HG03025 (cell line): ENCODE measurements around the gene RAD51C.
"Not testable (repeated sequence)": the region's sequence is repeated elsewhere in the genome, so short reads cannot be mapped to it uniquely, and the experiment has no call there.

Source experiments
- ATAC-seq: cut with Tn5 transposase; IDR thresholded peaks from one replicate; pipeline ENCODE4 v1.9.1; 2021; ENCODE audit warnings: mild to moderate bottlenecking, moderate library complexity; ENCODE audit not compliant: unreplicated experiment, low FRiP score

The RAD51C gene

DNA sequence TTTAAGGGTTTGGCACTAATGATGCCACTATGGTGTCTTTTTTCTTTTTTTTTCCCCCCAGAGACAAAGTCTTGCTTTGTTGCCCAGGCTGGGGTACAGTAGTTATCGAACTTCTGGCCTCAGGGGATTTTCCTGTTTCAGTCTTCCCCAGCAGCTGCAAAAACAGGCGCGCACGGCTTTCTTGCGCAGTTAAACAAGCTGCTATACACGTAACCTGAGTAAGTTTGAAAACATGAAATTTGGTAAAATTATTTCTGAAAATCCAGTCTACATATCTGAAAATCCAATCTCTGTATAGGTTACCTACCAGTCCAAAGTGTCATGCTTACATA, 12.4 kb upstream of the RAD51C start:
- no peak for ATAC-seq

DNA sequence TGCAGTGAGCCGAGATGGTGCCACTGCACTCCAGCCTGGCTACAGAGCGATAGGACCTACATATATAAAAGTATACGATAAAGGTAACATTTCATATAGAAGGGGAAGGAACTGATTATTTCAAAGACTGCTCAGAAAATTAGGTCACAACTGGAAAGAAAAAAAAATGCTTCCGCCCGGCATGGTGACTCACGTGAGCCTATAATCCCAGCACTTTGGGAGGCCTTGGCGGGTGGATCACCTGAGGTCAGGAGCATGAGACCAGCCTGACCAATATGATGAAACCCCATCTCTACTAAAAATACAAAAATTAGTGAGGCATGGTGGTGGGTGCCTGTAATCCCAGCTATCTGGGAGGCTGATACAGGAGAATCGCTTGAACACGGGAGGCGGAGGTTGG, 8.4 kb upstream of the RAD51C start:
- ATAC-seq: no peak

DNA sequence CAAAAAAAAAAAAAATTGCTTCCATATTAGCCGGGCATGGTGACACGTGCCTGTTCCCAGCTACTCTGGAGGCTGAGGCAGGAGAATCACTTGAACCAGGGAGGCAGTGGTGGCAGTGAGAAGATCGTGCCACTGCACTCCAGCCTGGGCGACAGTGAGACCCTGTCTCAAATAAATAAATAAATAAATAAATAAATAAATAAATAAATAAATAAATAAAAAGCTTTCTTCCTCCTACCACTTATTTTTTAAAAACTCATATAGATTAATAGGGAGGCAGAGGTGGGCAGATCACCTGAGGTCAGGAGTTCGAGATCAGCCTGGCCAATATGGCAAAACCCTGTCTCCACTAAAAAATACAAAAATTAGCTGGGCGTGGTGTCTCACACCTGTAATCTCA, 7.9 kb upstream of the RAD51C start:
- not testable (repeated sequence) for ATAC-seq

DNA sequence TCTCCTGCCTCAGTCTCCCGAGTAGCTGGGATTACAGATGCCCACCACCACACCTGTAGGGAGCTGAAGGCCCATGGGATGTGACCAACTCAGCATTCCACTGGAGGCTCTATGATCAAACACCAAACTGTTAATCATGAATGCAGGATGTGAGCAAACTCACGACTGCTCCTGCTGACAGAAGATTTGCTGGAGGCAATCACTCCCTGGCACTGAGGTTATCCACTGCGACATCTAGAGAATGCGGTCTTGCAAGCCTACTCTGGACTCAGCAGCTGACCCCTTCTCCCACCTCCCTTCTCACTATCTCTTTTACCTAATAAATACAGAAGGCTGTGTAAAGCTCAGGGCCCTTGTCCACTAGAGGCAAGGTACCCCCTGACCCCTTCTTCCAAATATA, 5.4 kb upstream of the RAD51C start:
- no peak for ATAC-seq

DNA sequence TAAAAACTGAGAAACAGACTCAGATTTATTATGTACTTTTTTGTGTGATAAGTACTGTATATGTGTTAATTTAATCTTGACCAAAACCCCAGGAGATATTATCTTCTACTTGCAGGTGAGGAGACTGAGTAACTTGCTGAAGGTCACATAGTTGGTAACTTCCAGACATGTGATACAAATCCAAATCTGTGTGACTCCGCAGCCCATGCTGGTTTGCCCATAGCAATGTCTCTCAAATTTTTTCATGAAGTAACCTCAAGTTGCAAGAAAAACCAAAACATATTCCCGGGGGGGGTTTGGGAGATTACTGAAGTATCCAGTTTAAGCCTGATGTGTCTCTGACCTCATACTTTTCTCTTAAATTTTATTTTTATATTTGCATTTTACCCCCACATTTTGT, 3.9 kb upstream of the RAD51C start:
- ATAC-seq: no peak

DNA sequence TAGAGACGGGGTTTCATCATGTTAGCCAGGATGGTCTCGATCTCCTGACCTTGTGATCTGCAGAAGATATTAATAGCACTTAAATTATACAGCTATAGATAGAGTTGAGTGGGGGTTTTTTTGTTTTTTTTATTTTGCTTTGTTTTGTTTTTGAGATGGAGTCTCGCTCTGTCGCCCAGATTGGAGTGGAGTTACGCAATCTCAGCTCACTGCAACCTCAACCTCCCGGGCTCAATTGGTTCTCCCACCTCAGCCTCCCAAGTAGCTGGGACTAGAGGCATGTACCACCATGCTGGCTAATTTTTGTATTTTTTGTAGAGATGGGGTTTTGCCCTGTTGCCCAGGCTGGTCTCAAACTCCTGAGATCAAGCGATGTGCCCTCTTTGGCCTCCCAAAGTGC, 2.4 kb upstream of the RAD51C start:
- not testable (repeated sequence) for ATAC-seq

DNA sequence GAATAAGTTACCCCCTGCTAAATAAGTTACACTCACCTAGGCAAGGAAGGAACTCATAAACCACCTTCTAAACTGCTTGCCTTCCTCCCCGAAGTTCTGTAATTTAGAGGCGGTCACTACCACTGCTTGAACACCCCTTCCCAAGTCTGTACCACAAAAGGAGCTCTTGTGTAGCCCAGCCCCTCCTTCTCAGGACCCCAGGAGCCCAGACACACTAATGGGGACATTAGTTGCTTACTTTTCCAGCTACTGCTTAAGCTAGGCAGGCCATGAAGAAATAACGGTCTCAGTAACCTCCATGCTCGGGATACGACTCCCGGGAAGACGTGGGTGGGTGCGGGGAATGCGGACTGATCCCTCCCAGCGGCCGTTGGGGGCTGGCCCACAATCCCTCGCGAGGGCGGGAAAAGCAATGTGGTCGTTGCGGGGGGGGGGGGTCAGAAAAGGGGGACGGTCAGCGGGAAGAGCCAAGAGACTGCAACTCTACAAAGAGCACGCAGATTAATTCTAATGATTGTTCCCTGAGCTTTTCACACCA, 632 bp upstream of the RAD51C start, which contains the start of gene TEX14:
Gene TEX14 (minus strand): TSS at position 345 of the 538 bp plus-strand sequence. CDS start 40,044 bp downstream, outside the sequence.
- ATAC-seq: no peak

DNA sequence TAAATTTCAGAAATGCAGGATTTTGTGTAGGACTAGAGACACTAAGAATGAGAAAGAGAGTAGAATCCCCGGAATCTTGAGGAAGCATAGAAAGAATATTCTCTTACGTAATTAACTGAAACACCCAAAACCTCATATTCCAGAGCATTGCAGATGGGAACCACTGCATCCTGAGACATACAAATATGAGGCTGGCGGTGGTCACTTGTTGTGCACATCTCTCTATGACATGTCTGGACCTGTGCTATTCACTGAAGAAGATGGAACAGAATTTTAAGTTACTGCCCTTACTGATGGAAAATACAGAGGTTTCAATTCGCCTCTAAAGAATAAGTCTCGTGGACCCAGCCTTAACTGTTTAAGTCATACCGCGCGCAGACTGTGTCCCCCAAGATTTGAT, 806 bp downstream of the RAD51C start:
- no peak for ATAC-seq

DNA sequence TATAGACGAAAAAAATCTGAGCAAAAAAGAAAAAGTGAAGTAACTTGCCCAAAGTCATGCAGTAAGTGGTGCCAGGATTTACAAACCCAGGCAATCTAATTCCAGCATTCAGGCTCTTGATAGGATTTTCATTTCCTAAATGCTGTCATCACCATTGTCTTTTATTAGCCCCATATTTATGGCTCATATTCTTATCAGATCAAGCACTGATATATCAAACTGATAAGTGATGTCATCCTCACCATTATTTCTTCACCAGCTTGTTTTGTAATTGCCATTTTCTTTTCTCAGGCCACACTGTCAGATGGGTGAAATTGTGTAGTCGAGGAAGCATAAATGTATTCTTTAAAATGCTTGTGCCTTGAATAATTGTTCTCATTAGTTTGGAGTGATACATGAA, 1.3 kb downstream of the RAD51C start:
- no peak for ATAC-seq

DNA sequence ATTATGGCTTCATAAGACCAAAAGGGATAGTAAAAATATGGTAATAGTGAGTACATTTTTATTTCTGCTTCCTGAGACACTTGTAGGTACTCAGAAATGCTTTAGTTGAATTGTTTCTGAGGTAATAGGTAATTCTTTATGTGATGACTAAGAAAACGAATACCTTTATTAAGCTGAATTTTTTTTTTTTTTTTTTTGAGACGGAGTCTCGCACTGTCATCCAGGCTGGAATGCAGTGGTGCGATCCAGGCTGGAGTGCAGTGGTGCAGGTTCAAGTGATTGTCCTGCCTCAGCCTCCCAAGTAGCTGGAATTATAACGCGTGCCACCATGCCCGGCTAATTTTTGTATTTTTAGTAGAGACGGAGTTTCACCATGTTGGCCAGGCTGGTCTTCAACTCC, 1.9 kb downstream of the RAD51C start:
- no peak for ATAC-seq

DNA sequence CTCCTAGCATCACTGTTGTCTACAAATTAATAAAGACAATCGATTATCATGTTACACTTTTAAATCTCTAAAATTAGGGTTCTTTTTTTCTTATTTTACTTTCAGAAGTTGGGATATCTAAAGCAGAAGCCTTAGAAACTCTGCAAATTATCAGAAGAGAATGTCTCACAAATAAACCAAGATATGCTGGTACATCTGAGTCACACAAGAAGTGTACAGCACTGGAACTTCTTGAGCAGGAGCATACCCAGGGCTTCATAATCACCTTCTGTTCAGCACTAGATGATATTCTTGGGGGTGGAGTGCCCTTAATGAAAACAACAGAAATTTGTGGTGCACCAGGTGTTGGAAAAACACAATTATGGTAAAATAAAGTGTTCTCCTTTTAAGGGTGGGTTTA, 2.4 kb downstream of the RAD51C start:
- ATAC-seq: no peak

DNA sequence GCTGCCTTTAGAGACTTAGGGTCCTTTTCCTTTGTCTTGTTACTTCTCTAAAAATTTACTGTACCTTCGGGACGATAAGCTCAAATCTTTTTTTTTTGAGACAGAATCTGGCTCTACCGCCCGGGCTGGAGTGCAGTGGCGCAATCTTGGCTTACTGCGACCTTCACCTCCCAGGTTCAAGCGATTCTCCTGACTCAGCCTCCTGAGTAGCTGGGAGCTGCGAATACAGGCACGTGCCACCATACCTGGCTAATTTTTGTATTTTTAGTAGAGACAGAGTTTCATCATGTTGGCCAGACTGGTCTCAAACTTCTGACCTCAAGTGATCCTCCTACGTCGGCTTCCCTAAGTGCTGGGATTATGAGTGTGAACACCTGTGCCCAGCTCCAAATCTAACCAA, 7.4 kb downstream of the RAD51C start:
- no peak for ATAC-seq

DNA sequence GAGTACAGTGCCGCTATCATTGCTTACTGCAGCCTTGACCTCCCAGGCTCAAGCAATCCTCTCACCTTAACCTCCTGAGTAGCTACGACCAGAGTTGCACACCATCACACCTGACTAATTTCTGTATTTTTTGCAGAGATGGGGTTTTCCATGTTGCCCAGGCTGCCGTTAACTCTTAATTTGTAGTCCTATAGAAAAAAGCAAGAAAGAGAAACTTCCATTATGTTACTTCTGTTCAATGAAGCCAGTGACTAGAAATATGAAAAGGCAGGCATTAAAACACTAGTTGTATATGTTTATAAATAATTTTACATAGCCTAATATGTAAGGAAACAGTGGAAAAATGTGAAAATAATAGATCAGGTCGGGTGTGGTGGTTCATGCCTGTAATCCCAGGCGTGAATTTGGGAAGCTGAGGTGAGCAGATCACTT, 9.7 kb downstream of the RAD51C start:
- ATAC-seq: no peak

DNA sequence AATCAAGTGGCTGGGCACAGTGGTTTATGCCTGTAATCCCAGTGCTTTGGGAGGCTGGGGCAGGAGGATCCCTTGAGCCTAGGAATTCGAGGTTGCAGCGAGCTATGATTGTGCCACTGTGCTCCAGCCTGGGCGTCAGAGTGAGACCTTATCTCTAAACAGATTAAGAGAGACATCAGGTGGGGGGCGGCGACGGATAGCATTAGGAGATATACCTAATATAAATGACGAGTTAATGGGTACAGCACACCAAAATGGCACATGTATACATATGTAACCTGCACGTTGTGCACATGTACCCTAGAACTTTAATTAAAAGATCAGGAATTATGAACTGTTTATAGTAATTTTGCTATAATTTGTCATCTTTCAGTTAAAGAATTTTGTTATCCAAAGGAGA, 10.3 kb downstream of the RAD51C start:
- ATAC-seq: no peak

DNA sequence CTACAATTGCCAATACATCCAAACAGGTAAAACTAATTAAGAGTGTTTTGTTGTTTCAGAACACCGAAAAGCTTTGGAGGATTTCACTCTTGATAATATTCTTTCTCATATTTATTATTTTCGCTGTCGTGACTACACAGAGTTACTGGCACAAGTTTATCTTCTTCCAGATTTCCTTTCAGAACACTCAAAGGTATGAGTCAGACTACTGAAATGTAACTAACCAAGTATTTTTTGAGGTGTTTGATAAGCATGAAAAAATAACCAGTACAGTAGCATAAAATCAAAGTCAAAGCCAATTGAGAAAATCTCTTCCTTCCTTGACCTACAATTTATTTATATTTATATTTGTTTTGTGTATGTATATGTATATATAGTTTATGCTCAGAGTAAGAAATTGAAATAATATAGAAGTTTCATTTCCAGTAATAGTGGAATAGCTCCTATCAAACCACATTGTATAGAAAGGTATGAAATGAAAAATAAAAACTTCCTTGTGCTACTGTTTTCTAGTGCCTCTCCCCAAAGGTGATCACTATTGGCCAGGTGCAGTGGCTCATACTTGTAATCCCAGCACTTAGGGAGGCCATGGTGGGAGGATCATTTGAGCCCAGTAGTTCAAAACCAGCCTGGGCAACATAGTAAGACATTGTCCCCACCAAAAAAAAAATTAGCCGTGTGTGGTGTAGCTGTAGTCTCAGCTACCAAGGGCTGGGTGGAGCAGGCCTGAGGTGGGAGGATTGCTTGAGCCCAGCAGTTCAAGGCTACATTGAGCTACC, 10.9 kb downstream of the RAD51C start:
- no peak for ATAC-seq

DNA sequence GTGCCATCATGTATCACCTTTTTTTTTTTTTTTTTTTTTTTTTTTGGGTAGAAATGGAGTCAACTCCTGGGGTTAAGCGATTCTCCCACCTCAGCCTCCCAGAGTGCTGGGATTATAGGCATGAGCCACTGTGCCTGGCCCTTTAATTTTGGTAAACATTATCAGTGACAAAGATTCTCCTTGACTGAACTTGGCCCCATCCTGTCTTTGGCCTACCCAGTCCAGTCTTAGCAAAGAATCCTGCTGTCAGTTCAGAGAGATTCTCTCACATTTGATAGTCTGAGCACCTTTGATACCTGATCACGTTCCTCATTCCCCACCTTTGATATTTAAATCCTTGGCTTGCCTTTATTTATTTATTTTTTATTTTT, 11.5 kb downstream of the RAD51C start:
- no peak for ATAC-seq

DNA sequence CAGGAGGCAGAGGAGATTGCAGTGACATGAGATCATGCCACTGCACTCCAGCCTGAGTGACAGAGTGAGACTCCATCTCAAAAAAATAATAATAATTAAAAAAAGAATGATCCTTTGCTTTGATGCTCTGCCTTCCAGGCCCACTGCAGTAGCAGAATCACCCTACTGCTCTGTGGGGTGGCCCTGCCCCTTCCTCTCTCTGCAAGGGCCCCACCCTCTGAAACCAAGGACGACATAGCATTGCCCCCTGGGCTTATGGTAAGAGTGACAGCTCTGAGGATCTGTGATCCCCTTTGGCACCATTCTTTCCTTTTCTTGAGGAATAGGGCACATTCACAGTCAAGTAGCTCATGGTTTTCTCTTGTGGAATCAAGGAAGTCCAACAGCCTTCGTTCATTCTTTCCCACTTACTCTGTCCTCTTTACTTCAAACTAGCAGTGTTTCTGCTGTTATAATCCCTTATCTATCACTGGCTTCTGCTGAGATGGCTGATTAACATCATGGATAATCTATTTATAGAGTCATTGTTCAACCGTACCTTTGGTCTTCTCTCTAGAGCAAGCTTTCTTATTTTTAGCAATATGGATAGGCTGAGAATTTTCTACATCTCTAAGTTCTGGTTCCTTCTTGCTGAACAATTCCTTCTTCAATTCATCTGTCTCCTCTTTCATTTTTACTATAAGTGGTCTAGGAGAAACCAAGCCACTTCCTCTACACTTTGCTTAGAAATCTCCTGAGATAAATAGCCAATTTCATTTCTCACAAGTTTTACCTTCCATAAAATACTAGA, 14.1 kb downstream of the RAD51C start:
- no peak for ATAC-seq

DNA sequence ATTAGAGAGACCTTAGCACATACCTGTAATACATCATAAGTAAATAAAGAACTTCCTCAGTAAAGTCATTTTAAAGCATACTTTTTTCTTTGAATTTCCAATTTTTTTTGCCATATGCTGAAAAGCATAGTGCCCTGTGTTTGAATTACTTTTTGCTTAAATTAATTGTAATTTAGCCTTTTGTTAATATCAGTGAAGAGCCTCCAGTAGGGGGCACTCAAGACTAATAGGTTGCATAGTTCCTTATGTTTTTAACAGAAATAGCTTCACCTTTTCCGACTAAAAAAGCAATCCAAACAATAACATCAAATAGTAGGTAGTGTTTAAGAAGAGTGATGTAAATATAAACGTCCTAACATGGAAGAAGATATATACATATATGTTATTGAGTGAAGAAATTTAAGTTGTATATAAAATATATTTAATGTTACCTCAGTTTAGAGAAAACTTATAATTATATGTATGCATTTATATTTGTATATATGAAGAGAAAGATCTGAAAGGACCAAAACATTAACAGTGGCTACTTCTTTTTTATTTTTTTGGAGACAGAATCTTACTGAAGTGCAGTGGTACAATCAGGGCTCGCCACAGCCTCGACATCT, 18.6 kb downstream of the RAD51C start:
- ATAC-seq: no peak

DNA sequence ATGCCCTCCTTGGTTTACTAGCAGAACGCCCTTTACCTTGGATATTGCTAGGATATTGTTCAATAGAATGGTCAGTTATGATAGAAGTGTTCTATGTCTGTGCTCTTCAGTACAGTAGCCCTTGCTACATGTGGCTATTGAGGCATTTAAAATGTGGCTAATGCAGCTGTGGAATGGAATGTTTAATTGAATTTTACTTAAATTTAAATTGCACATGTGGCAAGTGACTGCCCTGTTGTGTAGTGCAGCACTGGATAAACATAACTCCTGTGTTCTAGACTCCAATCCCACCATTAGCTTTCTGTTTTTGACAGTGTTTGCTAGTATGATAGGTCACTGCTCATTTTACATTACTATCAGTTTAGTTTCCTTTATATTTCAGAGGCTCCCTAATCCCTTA, 29.9 kb downstream of the RAD51C start:
- no peak for ATAC-seq

DNA sequence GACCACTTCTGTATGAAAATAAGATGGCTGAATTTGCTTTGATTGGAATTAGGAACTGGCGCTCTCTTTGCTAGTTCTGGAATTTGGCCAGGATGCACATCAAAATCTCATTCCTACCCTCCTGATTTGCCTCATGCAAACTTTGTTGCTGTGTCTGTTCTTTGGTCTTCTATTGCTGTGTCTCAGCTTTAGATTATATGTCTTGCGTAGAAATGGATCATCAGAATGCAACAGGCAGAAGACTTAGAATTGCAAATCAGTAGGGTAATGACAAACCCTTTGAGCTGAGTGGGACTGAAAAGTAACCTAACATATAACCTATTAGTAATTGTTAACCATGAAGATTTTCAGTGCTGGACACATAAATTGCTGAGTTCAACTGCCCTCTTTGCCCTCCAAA, 30.3 kb downstream of the RAD51C start:
- ATAC-seq: no peak

DNA sequence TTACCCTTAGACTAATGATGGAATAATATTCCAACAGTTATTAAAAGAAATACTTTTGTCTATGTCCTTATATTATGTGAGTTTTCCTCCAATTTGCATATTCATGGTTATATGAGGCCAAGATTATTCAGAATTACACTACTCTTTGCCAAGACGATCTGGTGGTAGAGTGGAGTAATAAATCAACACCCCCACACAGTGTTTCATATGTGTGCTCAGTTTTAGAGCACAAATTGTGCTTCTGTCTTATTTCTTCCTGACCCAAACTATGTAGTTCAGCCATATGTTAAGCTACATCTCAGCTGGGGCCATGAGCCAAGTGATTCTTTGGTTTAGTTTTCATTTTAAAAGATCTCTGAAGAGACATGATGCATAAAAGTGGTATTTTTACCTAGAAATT, 36.4 kb downstream of the RAD51C start:
- no peak for ATAC-seq
